SK-N-SH treated with all-trans-retinoic acid at 6 μM for 48 hours (cell line): Measurements from ENCODE around the gene ADSS2.
A peak's percentile ranks its signal among the peaks of the same experiment; 100 is the strongest.

Experiments
- ATAC-seq: fragments of 200-7000 bp; cut with Tn5 transposase; 3 replicates; pipeline ENCODE4 v1.9.1; 2020; ENCODE audit warnings: mild to moderate bottlenecking, moderate library complexity
- ARNTL ChIP-seq: fragments of 450-650 bp; formaldehyde crosslinking; IDR thresholded peaks from 2 replicates; pipeline ENCODE4 v1.5.0; 2020; ENCODE audit warnings: low read depth, mild to moderate bottlenecking, moderate library complexity, borderline replicate concordance
- BACH2 ChIP-seq: fragments of 250-450 bp; sonication (Bioruptor Pico); IDR thresholded peaks from 2 replicates; pipeline ENCODE4 v1.9.0; 2021; ENCODE audit warnings: mild to moderate bottlenecking, borderline replicate concordance
- CREB5 ChIP-seq: fragments of 250-450 bp; sonication (Bioruptor Pico); IDR thresholded peaks from 2 replicates; pipeline ENCODE4 v1.5.1; 2020; ENCODE audit warnings: low read depth, mild to moderate bottlenecking, moderate library complexity
- CSDC2 ChIP-seq: fragments of 250-450 bp; sonication (Bioruptor Pico); IDR thresholded peaks from 2 replicates; pipeline ENCODE4 v1.5.0; 2020; ENCODE audit warnings: mild to moderate bottlenecking, moderate library complexity
- CSRNP3 ChIP-seq: fragments of 250-450 bp; sonication (Bioruptor Pico); IDR thresholded peaks from 2 replicates; pipeline ENCODE4 v1.5.1; 2021; ENCODE audit warnings: mild to moderate bottlenecking, moderate library complexity
- ESRRG ChIP-seq: fragments of 250-450 bp; sonication (Bioruptor Pico); IDR thresholded peaks from 2 replicates; pipeline ENCODE4 v1.6.1; 2021; ENCODE audit warnings: mild to moderate bottlenecking
- ISL1 ChIP-seq: fragments of 250-450 bp; sonication (Bioruptor Pico); IDR thresholded peaks from 2 replicates; pipeline ENCODE4 v2.1.2; 2022; ENCODE audit warnings: mild to moderate bottlenecking, moderate library complexity
- OSR1 ChIP-seq: fragments of 250-450 bp; sonication (Bioruptor Pico); IDR thresholded peaks from 2 replicates; pipeline ENCODE4 v1.8.0; 2022; ENCODE audit warnings: moderate library complexity, mild to moderate bottlenecking, inconsistent platforms
- PATZ1 ChIP-seq: fragments of 250-450 bp; sonication (Bioruptor Pico); IDR thresholded peaks from 2 replicates; pipeline ENCODE4 v1.8.0; 2020; ENCODE audit warnings: mild to moderate bottlenecking, moderate library complexity, borderline replicate concordance
- POU6F1 ChIP-seq: fragments of 250-450 bp; sonication (Bioruptor Pico); IDR thresholded peaks from 2 replicates; pipeline ENCODE4 v1.8.0; 2021; ENCODE audit warnings: low read depth, mild to moderate bottlenecking, moderate library complexity, borderline replicate concordance
- PPARA ChIP-seq: fragments of 250-450 bp; sonication (Bioruptor Pico); IDR thresholded peaks from 2 replicates; pipeline ENCODE4 v1.5.0; 2020; ENCODE audit warnings: mild to moderate bottlenecking, borderline replicate concordance
- RARB ChIP-seq: fragments of 250-450 bp; sonication (Bioruptor Pico); IDR thresholded peaks from 2 replicates; pipeline ENCODE4 v1.8.0; 2021; ENCODE audit warnings: mild to moderate bottlenecking, moderate library complexity
- SNAI2 ChIP-seq: fragments of 250-450 bp; sonication (Bioruptor Pico); IDR thresholded peaks from 2 replicates; pipeline ENCODE4 v1.5.0; 2020; ENCODE audit warnings: mild to moderate bottlenecking, moderate library complexity
- TOX ChIP-seq: fragments of 250-450 bp; sonication (Bioruptor Pico); IDR thresholded peaks from 2 replicates; pipeline ENCODE4 v1.8.0; 2021; ENCODE audit warnings: mild to moderate bottlenecking, moderate library complexity, borderline replicate concordance
- TSHZ2 ChIP-seq: fragments of 250-450 bp; sonication (Bioruptor Pico); IDR thresholded peaks from 2 replicates; pipeline ENCODE4 v1.5.0; 2020; ENCODE audit warnings: mild to moderate bottlenecking, moderate library complexity
- ZC3H10 ChIP-seq: fragments of 250-450 bp; sonication (Bioruptor Pico); IDR thresholded peaks from 2 replicates; pipeline ENCODE4 v1.5.1; 2021; ENCODE audit warnings: mild to moderate bottlenecking, moderate library complexity
- ZFP3 ChIP-seq: fragments of 250-450 bp; sonication (Bioruptor Pico); IDR thresholded peaks from 2 replicates; pipeline ENCODE4 v1.5.0; 2020; ENCODE audit warnings: mild to moderate bottlenecking, moderate library complexity
- ZFP30 ChIP-seq: fragments of 450-650 bp; formaldehyde crosslinking; IDR thresholded peaks from 2 replicates; pipeline ENCODE4 v1.5.0; 2022; ENCODE audit warnings: mild to moderate bottlenecking, moderate library complexity
- ZNF565 ChIP-seq: fragments of 450-650 bp; formaldehyde crosslinking; conservative IDR thresholded peaks from 2 replicates; pipeline ENCODE4 v1.5.0; 2020; ENCODE audit warnings: low read depth, mild to moderate bottlenecking, moderate library complexity
- ZNF70 ChIP-seq: fragments of 450-650 bp; formaldehyde crosslinking; IDR thresholded peaks from 2 replicates; pipeline ENCODE4 v1.5.0; 2020; ENCODE audit warnings: mild to moderate bottlenecking, moderate library complexity

Gene ADSS2

GRCh38 chr1:244437086-244437468 lies 14.6 kb downstream of the ADSS2 start:
- ATAC-seq: peak; percentile 49
- TF ChIP-seq PPARA: no peak
- no peak for TF ChIP-seq OSR1 (CRISPR knock-in tag)
- no peak for TF ChIP-seq ZFP3 (CRISPR knock-in tag)
- TF ChIP-seq ZNF565 (CRISPR knock-in tag): no peak
- TF ChIP-seq ZFP30 (CRISPR knock-in tag): no peak
- no peak for TF ChIP-seq ZC3H10 (CRISPR knock-in tag)
- TF ChIP-seq POU6F1 (CRISPR knock-in tag): no peak
- no peak for TF ChIP-seq SNAI2 (CRISPR knock-in tag)
- no peak for TF ChIP-seq CREB5 (CRISPR knock-in tag)
- no peak for TF ChIP-seq ARNTL (CRISPR knock-in tag)
- TF ChIP-seq RARB (CRISPR knock-in tag): no peak
- no peak for TF ChIP-seq TSHZ2 (CRISPR knock-in tag)
- TF ChIP-seq ZNF70 (CRISPR knock-in tag): no peak
- no peak for TF ChIP-seq BACH2
- TF ChIP-seq ESRRG (CRISPR knock-in tag): no peak
- TF ChIP-seq ISL1 (CRISPR knock-in tag): no peak
- TF ChIP-seq CSDC2 (CRISPR knock-in tag): no peak
- TF ChIP-seq PATZ1 (CRISPR knock-in tag): no peak
- TF ChIP-seq CSRNP3 (CRISPR knock-in tag): no peak

- ATAC-seq: peak; percentile 11; the same call in 2 of the 3 replicates
- TF ChIP-seq ZC3H10 (CRISPR knock-in tag): no peak
- no peak for TF ChIP-seq ISL1 (CRISPR knock-in tag)
- TF ChIP-seq OSR1 (CRISPR knock-in tag): 0 out of 2 replicates have a peak, but pooled peaks have one; percentile 11
- peak; percentile 11; the same call in 1 of the 2 replicates for TF ChIP-seq TOX
These were observed 15.2 kb downstream of the ADSS2 start for GRCh38 chr1:244436336-244437085.

GRCh38 chr1:244435562-244436205 lies 16.0 kb downstream of the ADSS2 start:
- TF ChIP-seq SNAI2 (CRISPR knock-in tag) (no peak), ZFP30 (CRISPR knock-in tag) (no peak), RARB (CRISPR knock-in tag) (no peak), CREB5 (CRISPR knock-in tag) (no peak), ZFP3 (CRISPR knock-in tag) (no peak), POU6F1 (CRISPR knock-in tag) (no peak), ZNF565 (CRISPR knock-in tag) (no peak), ZNF70 (CRISPR knock-in tag) (no peak), ISL1 (CRISPR knock-in tag) (no peak), PATZ1 (CRISPR knock-in tag) (no peak), ARNTL (CRISPR knock-in tag) (no peak), ZC3H10 (CRISPR knock-in tag) (no peak)
- ATAC-seq: peak; percentile 60
